ENCODE results near the gene ATP11A.

DNA sequence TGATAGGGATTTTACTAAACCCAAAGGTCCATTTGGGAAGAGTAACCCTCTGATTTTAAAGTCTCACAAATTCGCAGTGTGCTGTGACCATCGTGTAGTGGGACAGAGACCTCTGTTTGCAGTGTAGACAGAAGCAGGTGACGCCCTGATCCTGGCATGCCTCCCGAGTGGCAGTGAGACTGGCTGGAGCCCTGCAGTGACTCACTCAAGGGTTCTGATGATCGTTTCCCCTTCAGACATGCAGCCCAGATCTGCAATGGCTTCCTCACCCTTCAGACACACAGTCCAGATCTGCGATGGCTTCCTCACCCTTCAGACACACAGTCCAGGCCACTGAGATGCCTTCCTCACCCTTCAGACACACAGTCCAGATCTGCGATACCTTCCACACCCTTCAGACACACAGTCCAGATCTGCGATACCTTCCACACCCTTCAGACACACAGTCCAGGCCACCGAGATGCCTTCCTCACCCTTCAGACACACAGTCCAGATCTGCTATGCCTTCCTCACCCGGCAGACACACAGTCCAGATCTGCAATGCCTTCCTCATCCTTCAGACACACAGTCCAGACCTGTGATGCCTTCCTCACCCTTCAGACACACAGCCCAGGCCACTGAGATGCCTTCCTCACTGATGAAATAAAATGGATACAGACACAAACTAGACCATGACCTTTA lies 125.2 kb downstream of the ATP11A start:
- TF ChIP-seq EZH2 (IDR thresholded peaks at IDR 0.05; ENCODE audit: insufficient read depth, poor library complexity, severe bottlenecking), result no peak
- TF ChIP-seq EZH2phosphoT487 (IDR thresholded peaks at IDR 0.05; ENCODE audit: insufficient read depth, low read depth), result no peak
